DND-41 (cell line): ENCODE results near the gene OR51I2.

Experiments
- CTCF ChIP-seq: IDR thresholded peaks from 2 replicates; pipeline ENCODE4 v1.5.1; 2012; ENCODE audit warnings: borderline replicate concordance, low read length, moderate library complexity, mild to moderate bottlenecking; ENCODE audit not compliant: poor library complexity, severe bottlenecking; ENCODE audit errors: extremely low read depth
- EZH2 ChIP-seq: IDR thresholded peaks from 3 replicates; pipeline ENCODE4 v1.6.1; 2012; ENCODE audit warnings: borderline replicate concordance, low read depth, mild to moderate bottlenecking, moderate library complexity, low read length, inconsistent platforms; ENCODE audit not compliant: severe bottlenecking

GRCh38 chr11:5423131-5423530 lies 26.0 kb upstream of the OR51I2 start:
- TF ChIP-seq CTCF = no peak
- no peak for TF ChIP-seq EZH2
